Measurements from ENCODE around the gene RPP40.

GRCh38 chr6:4964675-4965561 lies 38.9 kb downstream of the RPP40 start:
- TF ChIP-seq, protein P1, sequence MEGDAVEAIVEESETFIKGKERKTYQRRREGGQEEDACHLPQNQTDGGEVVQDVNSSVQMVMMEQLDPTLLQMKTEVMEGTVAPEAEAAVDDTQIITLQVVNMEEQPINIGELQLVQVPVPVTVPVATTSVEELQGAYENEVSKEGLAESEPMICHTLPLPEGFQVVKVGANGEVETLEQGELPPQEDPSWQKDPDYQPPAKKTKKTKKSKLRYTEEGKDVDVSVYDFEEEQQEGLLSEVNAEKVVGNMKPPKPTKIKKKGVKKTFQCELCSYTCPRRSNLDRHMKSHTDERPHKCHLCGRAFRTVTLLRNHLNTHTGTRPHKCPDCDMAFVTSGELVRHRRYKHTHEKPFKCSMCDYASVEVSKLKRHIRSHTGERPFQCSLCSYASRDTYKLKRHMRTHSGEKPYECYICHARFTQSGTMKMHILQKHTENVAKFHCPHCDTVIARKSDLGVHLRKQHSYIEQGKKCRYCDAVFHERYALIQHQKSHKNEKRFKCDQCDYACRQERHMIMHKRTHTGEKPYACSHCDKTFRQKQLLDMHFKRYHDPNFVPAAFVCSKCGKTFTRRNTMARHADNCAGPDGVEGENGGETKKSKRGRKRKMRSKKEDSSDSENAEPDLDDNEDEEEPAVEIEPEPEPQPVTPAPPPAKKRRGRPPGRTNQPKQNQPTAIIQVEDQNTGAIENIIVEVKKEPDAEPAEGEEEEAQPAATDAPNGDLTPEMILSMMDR (conservative IDR thresholded peaks at IDR 0.05; ENCODE audit: low read length) = no peak
- TF ChIP-seq EZH2phosphoT487 (IDR thresholded peaks at IDR 0.05; ENCODE audit: borderline replicate concordance, low read depth, low read length) = no peak

Measured in OCI-LY7 (cell line).